G401 (cell line): ENCODE measurements around the gene FAM107B. TPM values are rescaled to one million over a fixed set of nuclear protein-coding genes. Genes with fewer than 3 reads are reported as not detected.

Source experiments
- DNase-seq: peaks from one replicate; pipeline ENCODE4 v3.0.0-alpha.2; 2015; ENCODE audit warnings: low spot score
- in situ Hi-C: cut with HindIII; loops from 2 replicates; pipeline ENCODE4 v1.10.0; 2016; ENCODE audit warnings: low sequenced_read_pairs, mixed read lengths
- total RNA-seq: library from RNA; depleted of rRNA; stranded (reverse); fragments of >200 nt; shearing (Covaris generic); gene quantifications from 2 replicates; pipeline ENCODE4 v1.2.3, GENCODE V29; 2014

The FAM107B gene
- total RNA-seq, 1 experiment from 2014 or later: 44.6 TPM

GRCh38 chr10:14554491-14555205 is 220.0 kb downstream of the FAM107B start:
- DNase-seq: no peak
- in situ Hi-C loops: no loop called here

- DNase-seq: no peak
- in situ Hi-C loops: no loop called here
Observed at GRCh38 chr10:14554091-14554490, 220.6 kb downstream of the FAM107B start.

- no peak for DNase-seq
- in situ Hi-C loops: no loop called here
Observed at GRCh38 chr10:14553448-14553847, 221.2 kb downstream of the FAM107B start.

DNA sequence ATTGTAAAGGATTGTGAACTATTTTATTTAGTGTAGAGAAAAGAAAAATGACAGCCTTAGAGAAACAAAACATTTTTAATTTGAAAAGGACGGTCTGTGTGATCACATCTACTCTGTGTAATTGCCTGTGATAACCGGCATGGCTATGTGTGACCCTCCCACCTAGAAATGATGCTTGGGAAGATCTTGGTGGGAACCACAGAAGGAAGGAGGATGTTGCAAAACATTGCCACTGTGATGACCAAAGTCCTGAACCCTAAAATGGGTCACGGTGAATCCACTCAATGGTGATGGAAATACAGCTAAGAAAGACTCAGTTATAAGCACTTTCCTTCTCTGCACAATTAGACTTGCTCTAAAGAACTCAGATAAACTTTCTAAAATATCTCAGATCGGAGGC is 222.7 kb downstream of the FAM107B start:
- in situ Hi-C loops: no loop called here

GRCh38 chr10:14550471-14550981 is 224.2 kb downstream of the FAM107B start:
- in situ Hi-C loops: no loop called here
- DNase-seq: no peak

More for the DNA sequence above, 222.7 kb downstream of the FAM107B start:
- no peak for DNase-seq

DNA sequence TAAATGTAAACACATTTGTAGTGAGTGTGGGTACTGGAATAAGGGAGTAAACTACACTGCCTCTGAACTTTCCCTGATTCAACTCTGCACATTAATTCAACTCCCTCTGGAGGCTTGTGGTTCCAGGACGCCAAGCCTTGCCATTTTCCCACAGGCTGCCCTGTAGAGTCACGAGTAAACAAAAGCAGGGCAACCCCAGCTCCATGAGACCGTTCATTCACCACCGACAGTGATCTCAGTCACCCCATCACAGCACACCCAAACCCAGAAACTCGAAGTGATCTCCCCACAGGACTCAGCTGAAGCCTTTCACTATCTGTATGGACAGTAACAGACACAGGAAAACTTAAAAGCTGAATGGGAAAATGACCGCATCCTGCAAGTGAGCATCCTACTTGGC is 225.2 kb downstream of the FAM107B start:
- DNase-seq: no peak
- in situ Hi-C loops: no loop called here

DNA sequence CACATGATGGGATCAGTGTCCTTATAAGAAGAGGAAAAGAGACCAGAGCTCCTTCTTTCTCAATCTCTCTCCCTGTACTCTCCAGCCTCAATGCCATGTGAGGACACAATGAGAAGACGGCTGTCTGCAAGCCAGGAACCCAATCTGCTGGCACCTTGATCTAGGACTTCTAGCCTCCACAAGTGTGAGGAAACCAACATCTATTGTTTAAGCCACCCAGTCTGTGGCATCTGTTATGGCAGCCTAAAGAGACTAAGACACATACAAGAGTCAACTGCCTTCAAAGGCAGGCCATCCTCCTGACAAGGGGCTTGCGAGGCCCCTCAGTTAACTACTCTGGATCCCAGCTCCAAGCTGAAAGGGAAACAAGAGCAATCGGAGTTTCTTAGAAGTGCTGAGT is 225.7 kb downstream of the FAM107B start:
- in situ Hi-C loops: no loop called here
- no peak for DNase-seq

DNA sequence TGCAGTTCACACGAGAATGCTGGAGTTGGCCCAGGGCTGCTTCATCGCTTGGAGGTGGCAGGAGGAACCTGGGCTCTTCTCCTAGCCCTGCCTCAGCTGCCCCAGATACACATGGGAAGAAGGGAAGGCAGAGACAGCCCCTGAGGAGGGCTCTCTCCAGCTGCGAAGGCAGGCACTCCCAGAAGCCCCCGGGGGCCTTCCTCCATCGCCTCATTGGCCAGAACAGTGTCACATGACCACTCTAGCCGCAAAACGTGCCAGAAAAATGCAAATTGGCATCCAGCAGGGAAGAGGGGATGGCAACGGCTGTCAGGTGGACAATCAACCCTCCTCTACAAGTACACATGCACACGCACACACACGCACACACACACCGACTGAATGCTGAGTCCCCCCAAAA is 226.2 kb downstream of the FAM107B start:
- in situ Hi-C loops: no loop called here
- DNase-seq: no peak

GRCh38 chr10:14547816-14548215 is 226.9 kb downstream of the FAM107B start:
- in situ Hi-C loops: no loop called here
- no peak for DNase-seq

- no peak for DNase-seq
- in situ Hi-C loops: no loop called here
Observed at GRCh38 chr10:14545827-14546226, 228.9 kb downstream of the FAM107B start.

DNA sequence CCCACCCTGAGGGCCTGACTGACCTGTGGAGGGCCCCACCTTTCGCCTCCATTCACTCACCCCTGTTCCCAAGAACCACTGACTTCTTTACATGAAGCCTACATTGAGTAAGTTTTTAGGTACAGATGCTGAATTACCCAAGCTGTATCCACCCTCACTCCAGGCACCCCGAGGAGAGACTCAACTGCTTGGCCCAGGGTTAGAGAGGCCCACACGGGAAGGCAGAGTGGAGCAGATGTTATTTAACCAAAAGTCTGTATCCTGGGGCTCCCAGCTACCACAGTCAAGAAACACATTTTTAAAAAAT is 230.8 kb downstream of the FAM107B start:
- in situ Hi-C loops: no loop called here
- no peak for DNase-seq

DNA sequence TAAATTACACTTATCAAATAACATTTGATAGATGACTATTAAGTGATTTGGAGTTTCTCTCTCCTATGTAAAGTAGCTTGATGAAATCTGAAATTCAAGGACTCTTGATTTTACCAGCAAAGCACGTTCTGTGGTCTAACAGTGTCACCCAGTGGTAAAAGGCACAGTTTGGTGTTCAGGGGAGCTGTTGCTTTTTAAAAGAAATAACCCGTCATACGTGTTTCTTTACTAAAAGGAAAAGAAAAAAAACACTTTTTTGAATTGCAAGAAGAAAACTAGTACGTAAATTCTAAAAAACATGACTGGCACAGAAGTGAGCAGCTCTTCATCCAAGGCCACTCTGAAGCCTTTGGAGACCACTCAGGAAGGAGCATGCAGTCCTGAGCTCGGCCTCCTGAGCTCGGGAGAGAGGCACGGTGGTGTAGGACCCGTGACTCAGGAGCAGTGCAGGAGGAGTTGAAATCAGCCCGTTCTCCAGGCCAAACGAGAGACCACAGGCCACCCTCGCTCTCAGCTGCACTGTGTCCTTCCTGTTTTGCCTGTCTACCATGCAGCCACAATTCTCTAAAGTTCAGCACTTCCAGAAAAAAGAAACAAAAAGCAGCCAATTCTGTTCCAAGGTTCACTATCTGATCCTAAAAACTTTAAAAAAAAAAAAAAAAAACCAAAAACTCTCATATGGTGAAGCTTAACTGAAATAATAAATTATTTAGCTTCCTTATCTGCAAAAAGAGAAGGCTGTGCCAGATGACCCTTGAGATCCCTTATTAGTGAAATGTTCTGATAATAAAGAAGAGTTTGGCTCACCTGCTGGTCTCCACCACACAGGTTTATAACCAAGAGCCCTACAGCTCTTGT is 231.4 kb downstream of the FAM107B start:
- peak; percentile 47 for DNase-seq
- in situ Hi-C loops: no loop called here

- in situ Hi-C loops: no loop called here
- no peak for DNase-seq
Observed at GRCh38 chr10:14541379-14541778, 233.3 kb downstream of the FAM107B start.

DNA sequence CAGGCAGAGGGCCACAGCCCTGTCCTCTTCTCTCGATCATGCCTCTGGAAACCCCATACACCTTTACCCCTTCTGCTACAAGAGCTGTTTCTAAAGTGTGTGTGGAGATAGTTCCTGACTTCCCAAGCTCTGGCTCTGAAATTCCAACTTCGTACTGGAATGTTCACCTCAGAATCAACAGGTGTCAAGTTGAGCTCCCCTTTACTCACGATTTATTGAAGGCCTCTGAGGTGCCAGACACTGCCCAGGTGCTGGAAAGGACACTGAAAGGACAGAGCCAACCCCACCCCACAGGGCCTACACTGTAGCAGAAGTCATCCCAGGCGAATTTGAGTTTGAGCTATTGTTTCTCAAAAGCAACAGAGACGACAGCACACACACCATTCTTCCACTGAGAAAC is 234.1 kb downstream of the FAM107B start:
- in situ Hi-C loops: no loop called here
- DNase-seq: no peak

GRCh38 chr10:14540062-14540461 is 234.6 kb downstream of the FAM107B start:
- peak; percentile 62 for DNase-seq
- in situ Hi-C loops: no loop called here

GRCh38 chr10:14539176-14539575 is 235.5 kb downstream of the FAM107B start:
- DNase-seq: no peak
- in situ Hi-C loops: no loop called here

GRCh38 chr10:14536241-14537213 is 238.2 kb downstream of the FAM107B start:
- in situ Hi-C loops: no loop called here
- peak; percentile 59 for DNase-seq

DNA sequence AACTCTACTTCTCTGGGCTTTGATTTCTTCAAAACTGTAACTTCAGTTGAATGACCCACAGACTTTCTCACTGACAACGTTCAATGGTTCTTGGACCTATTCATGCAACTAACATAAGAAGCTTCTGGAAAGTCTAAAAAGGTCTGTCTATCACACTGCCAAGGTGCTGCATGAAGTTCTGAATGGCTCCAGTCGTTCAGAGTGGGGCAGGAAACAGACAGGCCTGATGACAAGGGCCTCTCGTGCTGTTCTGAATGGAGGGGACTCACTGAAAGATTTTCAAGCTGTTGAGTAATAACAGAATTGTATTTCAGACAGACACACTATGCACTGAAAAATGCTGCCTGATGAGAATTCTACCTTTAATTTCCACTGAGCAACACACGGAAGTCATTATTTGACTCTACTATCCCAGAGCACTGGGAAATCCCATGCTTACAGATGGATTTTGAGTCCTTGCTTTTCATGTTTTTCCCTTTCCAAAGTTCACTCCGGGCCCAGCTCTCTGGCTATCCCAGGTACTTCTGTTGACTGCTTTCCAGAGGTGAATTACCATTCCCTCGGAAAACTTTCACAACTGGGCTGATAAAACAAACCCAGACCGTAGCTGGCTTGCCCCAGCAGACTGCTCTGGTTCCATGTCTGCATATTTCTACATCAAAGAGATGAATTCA is 239.1 kb downstream of the FAM107B start:
- no peak for DNase-seq
- in situ Hi-C loops: no loop called here

DNA sequence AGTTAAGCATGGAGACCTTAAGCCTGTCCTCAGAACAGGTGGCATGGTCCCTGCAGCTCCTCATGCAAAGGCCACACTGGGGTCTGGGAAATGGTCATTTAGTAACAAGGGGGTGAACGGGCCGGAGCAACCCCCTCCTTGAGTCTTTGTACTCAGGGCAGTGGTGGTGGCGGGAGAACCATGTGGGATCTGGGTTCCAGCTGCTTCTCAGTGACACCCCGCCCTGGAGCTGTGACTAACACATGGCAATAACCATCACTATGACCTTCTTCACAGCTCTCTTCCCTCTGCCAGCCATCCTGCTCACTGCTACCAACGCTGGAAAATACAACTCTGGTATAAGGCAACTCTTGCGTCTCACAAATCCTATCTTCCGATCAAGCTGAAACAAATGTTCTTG is 240.5 kb downstream of the FAM107B start:
- in situ Hi-C loops: no loop called here

More for the DNA sequence above, 240.5 kb downstream of the FAM107B start:
- no peak for DNase-seq
